ENCODE data around the gene PML. TPM values are rescaled to one million over a fixed set of nuclear protein-coding genes. Genes with fewer than 3 reads are reported as not detected.
"Not testable (repeated sequence)": the region's sequence is repeated elsewhere in the genome, so short reads cannot be mapped to it uniquely, and the experiment has no call there.

PML gene
- total and polyA plus RNA-seq, 8 donors: 16.0 to 170 (median 30.7) TPM

DNA sequence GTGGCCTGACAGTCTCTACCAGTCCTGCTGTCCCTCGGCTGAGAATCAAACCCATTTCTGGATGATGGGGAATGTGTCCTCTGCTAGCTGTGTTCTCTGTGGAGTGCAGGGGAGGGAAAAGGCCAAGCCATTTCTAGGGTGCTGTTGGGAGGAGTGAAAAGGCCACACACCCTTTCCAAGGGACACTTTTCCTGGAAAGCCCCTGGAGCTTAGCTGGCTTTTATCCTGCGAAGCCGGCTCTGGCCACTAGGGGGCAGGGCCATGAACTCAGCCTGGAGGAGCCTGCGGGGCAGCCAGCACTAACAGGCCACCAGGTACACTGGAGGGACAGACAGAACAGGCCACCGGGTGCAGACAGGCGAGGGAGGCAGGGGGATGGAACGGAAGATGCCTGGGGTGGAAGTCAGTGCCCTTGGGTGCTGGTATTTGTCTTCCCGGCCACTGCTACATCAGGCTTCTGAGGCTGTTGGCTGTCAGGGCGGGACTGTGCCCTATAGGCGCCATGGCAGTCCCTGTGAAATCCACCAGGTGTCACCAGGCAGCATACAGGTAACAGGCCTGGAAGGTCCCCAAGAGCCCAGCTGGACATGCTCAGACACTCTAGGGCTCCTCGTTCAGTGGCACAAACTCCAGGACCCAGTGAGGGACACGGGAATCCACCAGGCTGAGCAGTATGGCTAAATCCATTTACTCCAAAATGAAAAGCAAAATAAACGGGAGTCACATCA, 71.3 kb downstream of the PML start:
- WGBS, 5 donors: 15 to 57% (median 21%) methylated on average over 1 to 7 of the region's 13 CpGs
- DNase-seq: peak in 1 of 2 donors; percentile 68

DNA sequence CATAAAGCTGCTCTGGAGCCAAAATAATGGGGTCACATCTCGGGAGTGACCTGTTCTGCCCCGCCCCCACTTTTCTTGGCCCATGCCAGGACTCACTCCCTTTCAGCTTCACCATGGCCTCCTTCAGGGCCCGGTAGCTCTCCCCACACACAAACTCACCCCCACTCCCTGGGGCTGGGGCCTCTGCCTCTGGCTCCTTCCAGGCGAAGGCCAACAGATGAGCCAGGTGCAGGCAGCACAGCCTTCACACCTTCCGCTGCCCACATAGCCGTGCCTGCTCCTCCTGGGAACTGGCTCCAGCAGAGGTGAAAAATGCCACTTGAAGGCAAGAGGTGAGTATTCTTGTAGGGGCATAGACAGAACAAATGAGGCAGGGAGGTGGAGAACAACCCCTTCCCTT, 77.1 kb downstream of the PML start:
- H3K36me3 ChIP-seq; DNase-seq; intact Hi-C loops (cut with DNase I; ENCODE audit: low total_unique reads); H3K9me3 ChIP-seq; H3K27me3 ChIP-seq; H3K4me3 ChIP-seq; H3K27ac ChIP-seq; H3K4me1 ChIP-seq: not testable (repeated sequence)
- 79 to 92% (median 84%) methylated on average over 4 of the region's 6 CpGs for WGBS, 5 donors

More for the DNA sequence above, 71.3 kb downstream of the PML start:
- intact Hi-C loops (cut with DNase I; ENCODE audit: low total_unique reads); H3K36me3 ChIP-seq; H3K27me3 ChIP-seq; H3K4me3 ChIP-seq; H3K9me3 ChIP-seq; H3K27ac ChIP-seq; H3K4me1 ChIP-seq: not testable (repeated sequence)
- peak in 4 of 7 experiments; percentile 17 to 69 (median 60) for TF ChIP-seq CTCF (IDR thresholded peaks at IDR 0.05)

DNA sequence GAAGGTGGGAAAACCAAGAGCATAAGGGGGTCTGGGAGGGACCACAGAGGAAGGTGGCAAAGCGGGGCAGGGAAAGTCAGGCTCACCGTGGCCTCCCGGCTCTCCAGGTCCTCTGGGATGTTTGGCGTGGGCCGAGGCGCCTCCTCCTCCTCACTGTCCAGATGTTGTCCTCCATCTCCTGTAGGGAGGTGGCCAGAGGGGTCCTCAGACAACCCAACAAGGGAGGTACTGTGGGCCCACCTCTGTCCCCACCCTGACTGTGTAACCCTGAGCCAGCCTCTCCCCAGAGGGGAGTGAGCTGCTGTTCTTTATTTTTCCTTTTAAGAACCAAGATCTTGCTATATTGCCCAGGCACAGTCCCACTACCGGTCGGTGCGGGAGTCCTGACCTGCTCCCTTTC, 77.6 kb downstream of the PML start:
- WGBS, 5 donors: 72% methylated on average over 3 of the region's 9 CpGs; no CpG with 5 or more reads in 4 of the 5 donors
- H3K4me3 ChIP-seq; DNase-seq; H3K27ac ChIP-seq; H3K9me3 ChIP-seq; intact Hi-C loops (cut with DNase I; ENCODE audit: low total_unique reads); H3K36me3 ChIP-seq; H3K27me3 ChIP-seq; H3K4me1 ChIP-seq: not testable (repeated sequence)

GRCh38 chr15:74072614-74073337, 78.3 kb downstream of the PML start:
- H3K9me3 ChIP-seq; H3K27ac ChIP-seq; H3K36me3 ChIP-seq; H3K4me1 ChIP-seq; intact Hi-C loops (cut with DNase I; ENCODE audit: low total_unique reads); H3K27me3 ChIP-seq; H3K4me3 ChIP-seq: not testable (repeated sequence)
- TF ChIP-seq CTCF (IDR thresholded peaks at IDR 0.05): peak in 2 of 7 experiments; percentile 11 to 24
- DNase-seq: peak in 1 of 2 donors; percentile 69
- WGBS, 5 donors: 7 to 47% (median 35%) methylated on average over 3 to 9 of the region's 16 CpGs

- 51 to 84% (median 74%) methylated on average over 3 to 9 of the region's 9 CpGs for WGBS, 5 donors
- intact Hi-C loops (cut with DNase I; ENCODE audit: low total_unique reads): not testable (repeated sequence)
Measured at GRCh38 chr15:74075781-74076180, 81.3 kb downstream of the PML start.

GRCh38 chr15:74082450-74082849, 87.9 kb downstream of the PML start, which contains the start of gene GOLGA6A:
TSS of gene GOLGA6A (minus strand) at chr15:74082550. CDS start at chr15:74082509, 41 bp downstream.
- intact Hi-C loops (cut with DNase I; ENCODE audit: low total_unique reads); H3K36me3 ChIP-seq; H3K27ac ChIP-seq; H3K27me3 ChIP-seq; H3K9me3 ChIP-seq; H3K4me1 ChIP-seq; DNase-seq; H3K4me3 ChIP-seq: not testable (repeated sequence)
- no CpG with 5 or more reads among the region's 7 CpGs for WGBS, 5 donors

More at GRCh38 chr15:74075781-74076180, 81.3 kb downstream of the PML start:
- not testable (repeated sequence) for H3K4me1 ChIP-seq, H3K4me3 ChIP-seq, H3K36me3 ChIP-seq, H3K27ac ChIP-seq, H3K27me3 ChIP-seq, H3K9me3 ChIP-seq, DNase-seq

DNA sequence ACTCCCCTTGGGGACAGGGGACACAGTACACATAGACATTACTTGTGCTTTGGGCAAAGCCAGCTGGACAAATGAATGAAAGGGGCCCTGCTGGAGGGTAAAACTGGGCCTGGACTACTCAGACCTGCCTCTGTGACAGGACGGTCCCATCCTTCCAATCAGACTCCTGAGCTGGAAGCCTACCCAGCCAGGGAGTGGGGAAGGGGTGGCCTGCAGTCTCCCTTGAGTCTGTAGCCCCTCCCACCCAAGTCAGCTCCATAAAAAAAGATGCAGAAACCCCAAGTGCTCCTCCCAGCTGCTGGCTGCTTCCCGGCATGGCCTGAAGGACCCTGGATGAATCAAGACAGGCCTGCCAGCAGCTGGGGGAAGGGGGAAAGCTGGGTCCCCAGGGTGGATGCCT, 100.1 kb downstream of the PML start:
- intact Hi-C loops (cut with DNase I; ENCODE audit: low total_unique reads); H3K4me3 ChIP-seq; H3K27me3 ChIP-seq; H3K27ac ChIP-seq; DNase-seq; H3K9me3 ChIP-seq; H3K4me1 ChIP-seq; H3K36me3 ChIP-seq: not testable (repeated sequence)
- no CpG with 5 or more reads among the region's 2 CpGs for WGBS, 5 donors

DNA sequence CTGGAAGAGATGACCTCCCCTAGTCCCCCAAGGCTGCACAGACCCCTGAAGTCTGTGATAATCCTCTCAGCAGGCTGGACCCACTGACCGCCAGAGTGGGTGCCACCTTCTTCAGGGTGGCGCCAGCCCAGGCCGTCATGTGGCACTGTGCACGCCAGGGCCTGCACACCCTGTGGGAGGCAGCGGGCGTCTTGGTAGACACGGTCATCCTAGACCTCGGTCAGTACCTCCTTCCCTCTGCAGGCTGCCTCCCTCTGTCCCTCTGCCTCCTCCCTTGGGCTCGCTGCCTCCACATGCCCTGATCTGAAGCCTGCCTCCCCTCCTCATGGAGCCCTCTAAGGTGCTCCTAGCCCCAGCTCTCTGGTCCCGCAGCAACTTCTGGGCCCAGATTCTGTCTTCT, 101.1 kb downstream of the PML start:
- intact Hi-C loops (cut with DNase I; ENCODE audit: low total_unique reads); H3K36me3 ChIP-seq; H3K27me3 ChIP-seq; H3K4me1 ChIP-seq; H3K9me3 ChIP-seq; DNase-seq; H3K27ac ChIP-seq; H3K4me3 ChIP-seq: not testable (repeated sequence)
- WGBS, 5 donors: 79 to 100% (median 81%) methylated on average over 3 to 7 of the region's 10 CpGs; no CpG with 5 or more reads in 1 of the 5 donors

GRCh38 chr15:74096753-74097474, 102.4 kb downstream of the PML start:
- WGBS, 5 donors: no CpG with 5 or more reads among the region's 27 CpGs
- H3K4me3 ChIP-seq; H3K9me3 ChIP-seq; H3K36me3 ChIP-seq; H3K27me3 ChIP-seq; H3K4me1 ChIP-seq; intact Hi-C loops (cut with DNase I; ENCODE audit: low total_unique reads); DNase-seq; H3K27ac ChIP-seq: not testable (repeated sequence)

Measured in stomach (tissue), 9 donors.